Naive thymus-derived CD4-positive, alpha-beta T cell (primary cell): ENCODE measurements around the gene JUP. TPM values are rescaled to one million over a fixed set of nuclear protein-coding genes. Genes with fewer than 3 reads are reported as not detected.

Source experiments
- ATAC-seq: fragments of 150-1000 bp; cut with Tn5 transposase; 2 replicates; pipeline ENCODE4 v1.10.0; 2021; ENCODE audit warnings: mild to moderate bottlenecking, moderate library complexity
- CTCF ChIA-PET: fragments of 350-600 bp; sonication (Branson Sonifier 250); formaldehyde crosslinking; loops from one replicate; lab custom pipeline; 2021; ENCODE audit warnings: antibody characterized with exemption; lab: Charles Lee
- POLR2A ChIA-PET: fragments of 350-600 bp; sonication (Branson Sonifier 250); formaldehyde crosslinking; loops from one replicate; lab custom pipeline; 2021; ENCODE audit warnings: antibody characterized with exemption, inconsistent platforms; lab: Charles Lee
- DNase-seq, 9 donors: peaks; one replicate each; pipeline versions ENCODE4 v3.0.0 to v3.0.0-alpha.2; 2020 to 2022; ENCODE audit warnings: mixed read lengths in 1 of 9
- H3K27ac ChIP-seq: one replicate; pipeline ENCODE4 v1.7.0; 2013; ENCODE audit warnings: mild to moderate bottlenecking, low read depth, low read length, moderate library complexity
- H3K27me3 ChIP-seq, 2 donors: one replicate each; pipeline ENCODE4 v1.7.0; 2013; ENCODE audit warnings: low read length in 2 of 2, mild to moderate bottlenecking in 2 of 2, moderate library complexity in 2 of 2; ENCODE audit not compliant: control insufficient read depth in 2 of 2, insufficient read depth in 2 of 2
- H3K36me3 ChIP-seq, 3 experiments: 1 replicate in 2 of 3; 2 replicates in 1 of 3; pipeline ENCODE4 v1.7.0; 2013; ENCODE audit warnings: low read length in 3 of 3, mild to moderate bottlenecking in 3 of 3, moderate library complexity in 1 of 3; ENCODE audit not compliant: insufficient read depth in 3 of 3, control insufficient read depth in 2 of 3
- H3K4me1 ChIP-seq, 2 donors: one replicate each; pipeline ENCODE4 v1.7.0; 2013; ENCODE audit warnings: low read length in 2 of 2, mild to moderate bottlenecking in 2 of 2, moderate library complexity in 1 of 2; ENCODE audit not compliant: control insufficient read depth in 2 of 2, insufficient read depth in 2 of 2
- H3K4me3 ChIP-seq: 2 replicates; pipeline ENCODE4 v1.7.0; 2013; ENCODE audit warnings: mild to moderate bottlenecking, low read length
- H3K9me3 ChIP-seq, 3 experiments: 1 replicate in 2 of 3; 2 replicates in 1 of 3; pipeline ENCODE4 v1.7.0; 2013; ENCODE audit warnings: low read length in 3 of 3; ENCODE audit not compliant: control insufficient read depth in 2 of 3
- H3K27ac Mint-ChIP-seq, 9 donors: one replicate each; pipeline ENCODE4 v1.8.0; 2020 to 2022; ENCODE audit warnings: mixed read lengths in 9 of 9, mild to moderate bottlenecking in 8 of 9, moderate library complexity in 5 of 9, inconsistent platforms in 2 of 9
- H3K27me3 Mint-ChIP-seq, 5 donors: one replicate each; pipeline ENCODE4 v1.8.0; 2021 to 2022; ENCODE audit warnings: mixed read lengths in 5 of 5, mild to moderate bottlenecking in 1 of 5
- H3K36me3 Mint-ChIP-seq, 5 donors: one replicate each; pipeline ENCODE4 v1.8.0; 2020 to 2022; ENCODE audit warnings: mixed read lengths in 5 of 5, mild to moderate bottlenecking in 3 of 5, inconsistent platforms in 1 of 5
- H3K4me1 Mint-ChIP-seq, 7 donors: one replicate each; pipeline ENCODE4 v1.8.0; 2020 to 2022; ENCODE audit warnings: mixed read lengths in 7 of 7, mild to moderate bottlenecking in 3 of 7, inconsistent platforms in 1 of 7
- H3K4me3 Mint-ChIP-seq, 10 donors: one replicate each; pipeline ENCODE4 v1.8.0; 2020 to 2022; ENCODE audit warnings: mild to moderate bottlenecking in 10 of 10, mixed read lengths in 10 of 10, moderate library complexity in 6 of 10, inconsistent platforms in 2 of 10
- H3K9me3 Mint-ChIP-seq, 11 donors: one replicate each; pipeline ENCODE4 v1.8.0; 2020 to 2022; ENCODE audit warnings: mixed read lengths in 11 of 11, mild to moderate bottlenecking in 4 of 11, inconsistent platforms in 1 of 11, moderate library complexity in 1 of 11
- intact Hi-C, 2 donors: fragments of 100-400 bp; cut with micrococcal nuclease; formaldehyde crosslinking; loops; one replicate each; pipeline ENCODE4 v1.15.1; 2023
- polyA plus RNA-seq, 2 donors: library from polyadenylated mRNA; unstranded; fragments of 300-500 nt; fragmentation: Illumina TruSeq; gene quantifications; one replicate each; pipeline ENCODE4 v1.2.3, GENCODE V29; 2021
- total RNA-seq, 6 experiments: library from RNA in 5 of 6; stranded (reverse) in 5 of 6; gene quantifications; 1 replicate in 5 of 6; 2 replicates in 1 of 6; pipeline ENCODE4 v1.2.3 and lab custom pipeline; 2021 to 2026

The JUP gene
- total and polyA plus RNA-seq, 7 experiments from 2014 or later = 0.19 to 8.2 (median 0.49) TPM

DNA sequence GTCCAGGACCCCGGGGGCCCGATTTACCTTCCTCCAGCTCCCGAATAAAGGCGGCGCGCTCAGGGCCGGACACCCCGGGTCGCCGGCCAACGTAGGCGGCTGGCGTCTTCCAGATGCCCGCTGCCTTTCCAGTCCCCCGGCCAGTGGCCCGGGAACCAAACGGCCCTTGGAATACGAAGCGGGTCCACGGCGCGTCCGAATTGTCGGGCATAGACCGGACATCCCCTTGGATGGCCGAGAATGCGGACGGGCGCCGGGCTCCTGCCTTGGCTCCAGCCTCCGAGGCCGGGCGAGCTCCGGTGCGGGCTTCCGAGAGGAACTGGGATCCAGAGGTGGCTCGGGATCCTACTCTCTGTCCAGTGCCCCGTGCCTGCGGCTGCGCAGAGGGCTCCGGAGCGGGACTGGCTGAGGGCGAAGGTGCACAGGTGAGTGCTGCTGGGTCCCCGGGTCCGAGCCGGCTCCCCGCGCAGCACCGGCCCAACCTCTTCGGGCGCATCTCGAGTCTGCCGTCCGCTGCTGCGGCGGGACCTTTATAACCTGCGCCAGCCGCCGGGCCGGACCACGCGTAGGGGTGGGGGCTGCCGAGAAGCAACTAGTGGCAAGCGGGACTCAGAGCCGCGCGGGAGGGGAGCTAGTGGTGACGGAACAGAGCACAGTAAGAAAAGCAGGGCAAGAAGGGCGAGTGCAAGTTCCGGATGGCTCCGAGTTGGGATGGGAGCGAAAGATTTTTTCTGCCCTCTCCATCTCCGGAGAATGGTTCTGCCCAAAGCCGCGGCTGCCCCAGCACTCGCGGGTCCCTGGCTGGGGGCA is 52.2 kb downstream of the JUP start, which contains the start of gene HAP1:
Gene HAP1, minus strand, starts transcription at position 505 of the 810 bp plus-strand sequence. Its CDS starts 9 bp downstream, at position 496.
- CTCF ChIA-PET = interaction anchor here (0.6 kb wide), 1 partner anchor 9 kb away, joined by 3 read pairs; no protein-coding TSS in a partner anchor
- Histone ChIP-seq H3K4me1 (peaks cover 0 to 13% of the 10 kb centered on the region in 2 donors), H3K9me3 (no peaks in the 10 kb centered on the region), H3K4me3 (peak within 1 kb of the TSS; percentile 17), H3K36me3 (no peaks in the 10 kb centered on the region), H3K27ac (no peak within 1 kb of the TSS), H3K27me3 (peaks cover 3 to 10% of the 10 kb centered on the region in 2 donors)
- Mint-ChIP-seq H3K27me3 (peaks cover 52 to 71% (median 57%) of the 10 kb centered on the region in 5 donors), H3K4me1 (peaks cover 5 to 12% (median 8%) of the 10 kb centered on the region in 7 donors), H3K4me3 (peak within 1 kb of the TSS in 9 of 10 donors; percentile 23 to 73 (median 58)), H3K27ac (peak within 1 kb of the TSS in 3 of 9 donors; percentile 32 to 59 (median 40)), H3K9me3 (no peaks in the 10 kb centered on the region), H3K36me3 (peaks cover 0 to 4% (median 0%) of the 10 kb centered on the region in 5 donors)
- POLR2A ChIA-PET = no interaction called here
- ATAC-seq = no peak
- peak in 1 of 9 donors; percentile 33 for DNase-seq
- intact Hi-C loops = loop anchor here in 1 of 2 donors (10.0 kb wide), 1 partner anchor 130 kb away; the partner anchor contains the start of gene KLHL11

DNA sequence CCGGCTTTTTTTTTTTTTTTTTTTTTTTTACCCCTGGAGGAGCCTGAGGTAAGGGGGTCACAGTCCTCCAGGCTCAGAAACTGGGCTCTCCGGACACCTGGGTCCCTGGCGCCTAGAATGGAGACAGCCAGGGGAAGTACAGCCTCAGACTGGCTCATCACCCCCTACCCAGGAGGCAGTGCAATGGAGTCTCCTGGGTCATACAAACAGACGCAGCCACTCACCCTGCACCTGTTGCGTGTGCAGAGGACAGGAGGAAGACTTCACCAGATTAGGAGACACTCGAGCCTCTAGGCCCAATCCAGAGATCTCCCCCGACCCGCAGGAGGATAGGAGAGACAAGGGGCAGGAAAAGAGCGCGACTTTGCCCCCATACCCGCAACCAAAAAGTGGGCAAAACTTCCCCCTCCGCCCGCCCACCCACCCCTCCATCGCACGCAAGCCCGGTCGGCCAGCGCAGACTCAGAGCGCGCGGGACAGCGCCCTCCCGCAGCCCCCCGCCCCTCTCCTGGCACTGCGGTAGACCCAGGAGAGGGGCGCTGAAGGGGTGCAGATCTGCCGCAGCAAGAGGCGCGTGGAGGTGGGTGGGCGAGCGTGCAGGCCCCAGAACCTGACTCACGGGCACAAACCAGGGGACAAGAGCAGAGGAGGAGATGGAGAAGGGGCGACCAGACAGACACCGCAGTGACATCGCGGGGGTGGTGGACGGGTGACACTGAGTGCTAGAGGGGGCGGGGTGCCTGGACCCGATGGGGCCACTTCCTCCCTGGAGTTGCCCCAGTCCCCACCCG is 53.0 kb downstream of the JUP start:
- H3K36me3 Mint-ChIP-seq = peaks cover 0 to 4% (median 0%) of the 10 kb centered on the region in 5 donors
- H3K4me3 Mint-ChIP-seq = peak overlapping the region in 8 of 10 donors; percentile 11 to 73 (median 57)
- DNase-seq (no peak), ATAC-seq (no peak)
- Histone ChIP-seq H3K27ac (no peak overlapping the region), H3K4me1 (peaks cover 0 to 13% of the 10 kb centered on the region in 2 donors), H3K36me3 (no peaks in the 10 kb centered on the region), H3K27me3 (peaks cover 3 to 10% of the 10 kb centered on the region in 2 donors), H3K4me3 (no peak overlapping the region), H3K9me3 (no peaks in the 10 kb centered on the region)
- peaks cover 5 to 12% (median 8%) of the 10 kb centered on the region in 7 donors for H3K4me1 Mint-ChIP-seq
- no peaks in the 10 kb centered on the region for H3K9me3 Mint-ChIP-seq
- peaks cover 52 to 72% (median 57%) of the 10 kb centered on the region in 5 donors for H3K27me3 Mint-ChIP-seq
- intact Hi-C loops = loop anchor here in 1 of 2 donors (10.0 kb wide), 1 partner anchor 131 kb away; the partner anchor contains the start of gene KLHL11
- POLR2A ChIA-PET = no interaction called here
- CTCF ChIA-PET = no interaction called here
- peak overlapping the region in 2 of 9 donors; percentile 40 to 55 for H3K27ac Mint-ChIP-seq

DNA sequence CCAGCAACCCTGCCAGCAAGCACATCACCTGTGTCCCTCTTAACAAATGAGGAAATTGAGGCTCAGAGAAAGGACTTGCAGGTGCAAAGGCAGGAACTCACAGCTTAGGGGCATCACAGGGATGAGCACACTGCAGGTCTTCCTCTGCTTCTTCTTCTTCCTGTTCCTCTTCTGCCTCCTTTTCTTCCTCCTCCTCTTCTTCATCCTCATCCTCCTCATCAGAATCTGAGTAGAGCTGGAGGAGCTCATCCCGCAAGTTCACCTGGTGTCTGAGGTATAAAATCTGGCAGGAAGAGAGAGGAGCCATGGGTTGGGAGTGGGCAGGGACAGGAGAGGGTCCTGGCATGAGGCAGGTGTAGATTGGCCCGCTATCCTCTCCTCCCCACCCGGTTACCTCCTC is 54.7 kb downstream of the JUP start:
- no peak overlapping the region for H3K4me3 ChIP-seq
- peaks cover 0 to 10% of the 10 kb centered on the region in 2 donors for H3K27me3 ChIP-seq
- intact Hi-C loops = loop anchor here in 1 of 2 donors (10.0 kb wide), 1 partner anchor 133 kb away; the partner anchor contains the start of gene KLHL11
- peaks cover 0 to 8% of the 10 kb centered on the region in 2 donors for H3K4me1 ChIP-seq
- H3K36me3 ChIP-seq = no peaks in the 10 kb centered on the region
- ChIA-PET CTCF (no interaction called here), POLR2A (no interaction called here)
- H3K27ac ChIP-seq = no peak overlapping the region
- Mint-ChIP-seq H3K4me3 (no peak overlapping the region), H3K27me3 (peaks cover 40 to 63% (median 49%) of the 10 kb centered on the region in 5 donors), H3K27ac (no peak overlapping the region), H3K36me3 (peaks cover 0 to 4% (median 0%) of the 10 kb centered on the region in 5 donors), H3K9me3 (no peaks in the 10 kb centered on the region), H3K4me1 (peaks cover 2 to 11% (median 7%) of the 10 kb centered on the region in 7 donors)
- no peak for ATAC-seq
- DNase-seq = no peak
- no peaks in the 10 kb centered on the region for H3K9me3 ChIP-seq

DNA sequence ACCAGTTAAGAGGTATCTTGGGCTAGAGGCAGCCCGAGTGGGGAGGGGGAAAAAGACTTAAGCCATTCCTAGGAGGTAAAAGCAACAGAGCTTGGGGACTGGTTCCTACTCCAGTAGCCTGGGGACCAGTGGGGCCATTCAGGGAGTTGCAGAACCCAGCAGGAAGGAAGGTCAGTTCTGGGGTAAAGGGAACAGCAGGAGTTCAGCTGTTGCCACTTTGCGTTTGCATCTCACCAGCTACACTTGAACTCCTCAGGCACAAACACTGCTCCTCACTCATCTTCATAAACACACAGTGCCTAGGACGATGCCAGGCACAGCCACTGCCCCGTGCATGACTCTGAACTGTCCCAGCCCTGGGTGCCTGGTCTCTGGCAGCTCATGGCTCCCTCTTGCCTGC is 56.0 kb downstream of the JUP start:
- Mint-ChIP-seq H3K27me3 (peaks cover 29 to 51% (median 36%) of the 10 kb centered on the region in 5 donors), H3K9me3 (no peaks in the 10 kb centered on the region), H3K4me1 (peaks cover 2 to 9% (median 7%) of the 10 kb centered on the region in 7 donors), H3K36me3 (peaks cover 0 to 2% (median 0%) of the 10 kb centered on the region in 5 donors), H3K27ac (no peak overlapping the region), H3K4me3 (no peak overlapping the region)
- H3K4me3 ChIP-seq = no peak overlapping the region
- no peak for ATAC-seq
- no peaks in the 10 kb centered on the region for H3K9me3 ChIP-seq
- H3K4me1 ChIP-seq = peaks cover 0 to 8% of the 10 kb centered on the region in 2 donors
- no peaks in the 10 kb centered on the region for H3K36me3 ChIP-seq
- POLR2A ChIA-PET = no interaction called here
- DNase-seq = no peak
- CTCF ChIA-PET = interaction anchor here (0.6 kb wide), 1 partner anchor 1281 kb away, joined by 3 read pairs; no protein-coding TSS in a partner anchor
- H3K27me3 ChIP-seq = peaks cover 0 to 8% of the 10 kb centered on the region in 2 donors
- H3K27ac ChIP-seq = no peak overlapping the region
- intact Hi-C loops = loop anchor here in 1 of 2 donors (10.0 kb wide), 1 partner anchor 134 kb away; the partner anchor contains the start of gene KLHL11

DNA sequence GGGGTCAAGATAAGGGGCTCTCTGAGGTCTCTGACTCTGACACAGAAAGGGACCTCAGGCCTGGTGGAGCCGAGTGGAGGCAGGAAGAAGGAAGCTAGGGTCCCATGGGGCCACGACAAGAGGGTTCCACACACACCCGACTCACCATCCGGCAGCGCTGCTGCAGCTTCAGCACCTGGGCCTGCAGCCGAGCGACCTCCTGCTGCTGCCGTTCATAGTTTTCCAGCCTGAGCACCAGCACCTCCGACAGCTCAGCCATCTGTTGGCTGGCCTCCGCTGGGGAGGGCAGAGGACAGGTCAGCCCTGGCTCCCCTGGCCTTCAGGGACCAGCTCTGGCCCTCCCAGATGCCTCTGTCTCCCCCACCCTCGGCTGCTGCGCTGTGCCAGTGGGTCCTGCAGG is 58.5 kb downstream of the JUP start:
- POLR2A ChIA-PET = no interaction called here
- Mint-ChIP-seq H3K4me3 (no peak overlapping the region), H3K27me3 (peaks cover 20 to 39% (median 34%) of the 10 kb centered on the region in 5 donors), H3K36me3 (peaks cover 0 to 2% (median 0%) of the 10 kb centered on the region in 5 donors), H3K9me3 (peaks cover 0 to 3% (median 0%) of the 10 kb centered on the region in 11 donors), H3K27ac (no peak overlapping the region), H3K4me1 (peaks cover 0 to 4% (median 0%) of the 10 kb centered on the region in 7 donors)
- Histone ChIP-seq H3K4me1 (no peaks in the 10 kb centered on the region), H3K4me3 (no peak overlapping the region), H3K9me3 (no peaks in the 10 kb centered on the region), H3K27ac (no peak overlapping the region), H3K27me3 (peaks cover 0 to 3% of the 10 kb centered on the region in 2 donors), H3K36me3 (no peaks in the 10 kb centered on the region)
- DNase-seq (no peak), ATAC-seq (no peak)
- intact Hi-C loops = no loop called here
- CTCF ChIA-PET = no interaction called here

DNA sequence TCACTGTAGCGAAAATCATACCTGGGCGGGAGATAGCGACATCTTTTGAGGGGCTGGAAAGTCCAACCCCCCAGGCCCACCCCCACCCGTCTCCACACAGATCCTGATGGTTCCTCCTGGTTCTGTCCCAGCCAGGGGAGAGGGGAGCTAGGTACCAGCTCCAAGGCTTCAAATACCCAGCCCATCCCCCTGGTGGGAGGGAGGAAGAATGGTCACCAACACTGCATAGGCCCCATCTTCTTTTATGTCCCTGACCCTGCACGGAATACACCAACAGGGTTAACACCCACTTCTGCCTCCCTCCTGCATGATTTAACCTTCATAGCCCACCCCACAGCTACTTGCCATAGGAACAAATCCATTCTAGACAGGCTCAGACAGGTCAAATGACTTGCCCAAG is 61.4 kb downstream of the JUP start:
- no peak overlapping the region for H3K4me3 Mint-ChIP-seq
- H3K9me3 Mint-ChIP-seq = peaks cover 0 to 3% (median 0%) of the 10 kb centered on the region in 11 donors
- intact Hi-C loops = no loop called here
- H3K27ac Mint-ChIP-seq = no peak overlapping the region
- no peaks in the 10 kb centered on the region for H3K36me3 Mint-ChIP-seq
- no peaks in the 10 kb centered on the region for H3K4me1 ChIP-seq
- peaks cover 0 to 32% (median 9%) of the 10 kb centered on the region in 5 donors for H3K27me3 Mint-ChIP-seq
- H3K36me3 ChIP-seq = no peaks in the 10 kb centered on the region
- no peaks in the 10 kb centered on the region for H3K4me1 Mint-ChIP-seq
- ChIA-PET CTCF (interaction anchor here (0.6 to 0.9 kb wide), 2 partner anchors 10 to 77 kb away, joined by 3 read pairs; partner anchors contain the start of gene HAP1), POLR2A (interaction anchor here (1.2 kb wide), 1 partner anchor 35 kb away, joined by 3 read pairs; no protein-coding TSS in a partner anchor)
- no peaks in the 10 kb centered on the region for H3K9me3 ChIP-seq
- ATAC-seq (no peak), DNase-seq (no peak)
- H3K27me3 ChIP-seq = no peaks in the 10 kb centered on the region
- no peak overlapping the region for H3K27ac ChIP-seq
- no peak overlapping the region for H3K4me3 ChIP-seq
